ENCODE data around the gene NOL4L. TPM values are rescaled to one million over a fixed set of nuclear protein-coding genes. Genes with fewer than 3 reads are reported as not detected.

Gene NOL4L
- total and polyA plus RNA-seq, 2 experiments from 2014 or later, result 38.8 to 39.2 TPM

DNA sequence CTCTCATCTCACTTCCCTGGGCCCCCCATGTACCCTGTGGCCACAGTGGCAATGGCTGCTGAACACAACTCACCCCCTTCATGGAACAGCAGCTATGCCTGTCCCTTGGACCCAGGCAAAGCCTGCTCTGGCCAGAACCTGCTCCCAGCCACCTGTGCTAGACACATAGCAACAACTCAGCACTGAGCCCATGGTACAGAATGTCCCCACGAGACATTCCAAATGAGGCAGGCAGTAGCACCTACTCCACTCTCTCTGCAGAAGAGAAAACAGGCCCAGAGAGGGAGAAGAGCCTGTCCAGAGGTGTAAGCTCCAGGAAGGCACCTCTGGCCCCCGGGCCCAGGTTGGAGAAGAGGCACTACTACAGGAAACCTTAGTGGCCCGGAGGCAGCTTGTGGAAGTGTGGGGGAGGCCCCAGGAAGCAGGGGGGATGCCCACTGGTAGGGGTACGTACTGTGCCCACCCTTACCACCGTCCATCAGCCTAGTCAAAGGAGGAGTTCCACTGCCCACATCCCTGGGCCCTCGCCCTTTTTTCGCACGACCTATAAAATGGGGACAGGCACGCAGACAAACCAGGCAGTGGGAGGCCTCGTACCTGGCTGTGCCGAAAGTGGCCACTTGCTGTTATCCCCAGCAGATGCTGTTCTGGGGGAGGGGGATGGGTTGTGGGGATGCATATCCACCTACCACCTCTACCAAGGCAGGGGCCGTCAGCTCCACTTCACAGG lies 129.8 kb downstream of the NOL4L start:
- H3K4me3 ChIP-seq, result no peak overlapping the region
- no peak overlapping the region for H2AFZ ChIP-seq
- peaks cover 4% of the 10 kb centered on the region; the same call in 1 of the 2 replicates for H3K36me3 ChIP-seq (ENCODE audit: insufficient read depth)
- TF ChIP-seq EZH2 (IDR thresholded peaks at IDR 0.05; ENCODE audit: low read depth, unreplicated experiment) (no peak), ZNF462 (CRISPR knock-in tag; IDR thresholded peaks at IDR 0.05) (no peak), JUNB (IDR thresholded peaks at IDR 0.05; ENCODE audit: unreplicated experiment) (no peak), ZNF331 (CRISPR knock-in tag; IDR thresholded peaks at IDR 0.05; ENCODE audit: low read depth) (no peak), ZNF114 (CRISPR knock-in tag; IDR thresholded peaks at IDR 0.05) (no peak), CREB1 (CRISPR knock-in tag; IDR thresholded peaks at IDR 0.05; ENCODE audit: low read depth) (no peak), REST (IDR thresholded peaks at IDR 0.05; ENCODE audit: unreplicated experiment) (no peak), NANOG (IDR thresholded peaks at IDR 0.05; ENCODE audit: borderline replicate concordance) (no peak)
- TF ChIP-seq, protein P1, sequence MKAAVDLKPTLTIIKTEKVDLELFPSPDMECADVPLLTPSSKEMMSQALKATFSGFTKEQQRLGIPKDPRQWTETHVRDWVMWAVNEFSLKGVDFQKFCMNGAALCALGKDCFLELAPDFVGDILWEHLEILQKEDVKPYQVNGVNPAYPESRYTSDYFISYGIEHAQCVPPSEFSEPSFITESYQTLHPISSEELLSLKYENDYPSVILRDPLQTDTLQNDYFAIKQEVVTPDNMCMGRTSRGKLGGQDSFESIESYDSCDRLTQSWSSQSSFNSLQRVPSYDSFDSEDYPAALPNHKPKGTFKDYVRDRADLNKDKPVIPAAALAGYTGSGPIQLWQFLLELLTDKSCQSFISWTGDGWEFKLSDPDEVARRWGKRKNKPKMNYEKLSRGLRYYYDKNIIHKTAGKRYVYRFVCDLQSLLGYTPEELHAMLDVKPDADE (IDR thresholded peaks at IDR 0.05), result no peak
- 0 out of 2 replicates have a peak, but pooled peaks cover 6% of the 10 kb centered on the region for H3K79me2 ChIP-seq (replicated peaks; ENCODE audit: insufficient read depth)
- 0 out of 2 replicates have a peak, but pooled peaks cover 15% of the 10 kb centered on the region for H3F3A ChIP-seq (replicated peaks; ENCODE audit: low read depth)
- peak overlapping the region; percentile 14; the same call in 1 of the 3 replicates for H3K4me3 Mint-ChIP-seq
- no peaks in the 10 kb centered on the region for H3K9me3 Mint-ChIP-seq
- no peaks in the 10 kb centered on the region for H3K9me2 ChIP-seq (ENCODE audit: insufficient read depth)
- H3K4me2 ChIP-seq, result no peak overlapping the region
- peaks cover 14% of the 10 kb centered on the region for H3K4me1 ChIP-seq (ENCODE audit: insufficient read depth)
- no peaks in the 10 kb centered on the region for H3K27me3 ChIP-seq (ENCODE audit: insufficient read depth)
- H3K27me3 Mint-ChIP-seq (ENCODE audit: insufficient read depth, low read depth, poor library complexity), result peaks cover 14% of the 10 kb centered on the region
- ATAC-seq, result no peak
- no peak overlapping the region for H3K27ac Mint-ChIP-seq
- peaks cover 29% of the 10 kb centered on the region for H4K20me1 ChIP-seq (replicated peaks; ENCODE audit: insufficient read depth)
- no peak overlapping the region for H3K27ac ChIP-seq (ENCODE audit: low read depth)
- DNase-seq (ENCODE audit: low spot score), result no peak
- peaks cover 17% of the 10 kb centered on the region for H3K36me3 Mint-ChIP-seq (ENCODE audit: low read depth)
- peaks cover 15% of the 10 kb centered on the region; the same call in 2 of the 3 replicates for H3K4me1 Mint-ChIP-seq

All from GM23338 (cell line).